NB4 (cell line): ENCODE results near the gene SEMA3E.

ENCODE experiments used
- CTCF ChIP-seq: IDR thresholded peaks from one replicate; pipeline ENCODE4 v1.5.1; 2012; ENCODE audit warnings: low read depth, low read length
- MAX ChIP-seq: IDR thresholded peaks from 2 replicates; pipeline ENCODE4 v1.6.1; 2011; ENCODE audit warnings: low read depth, low read length
- MYC ChIP-seq: IDR thresholded peaks from 2 replicates; pipeline ENCODE4 v1.6.1; 2011; ENCODE audit warnings: low read depth, low read length
- POLR2A ChIP-seq: IDR thresholded peaks from 2 replicates; pipeline ENCODE4 v1.6.1; 2011; ENCODE audit warnings: mild to moderate bottlenecking; ENCODE audit not compliant: insufficient read length; ENCODE audit errors: extremely low read depth

GRCh38 chr7:83546586-83546985 is 102.4 kb downstream of the SEMA3E start:
- no peak for TF ChIP-seq CTCF
- no peak for TF ChIP-seq MYC
- TF ChIP-seq MAX, result no peak
- no peak for TF ChIP-seq POLR2A
